Astrocyte (in vitro differentiated cells and primary cell): Measurements from ENCODE around the gene ABTB2. TPM values are rescaled to one million over a fixed set of nuclear protein-coding genes. Genes with fewer than 3 reads are reported as not detected.
A peak's percentile ranks its signal among the peaks of the same experiment; 100 is the strongest.

Experiments
- DNase-seq: peaks from one replicate; pipeline ENCODE4 v3.0.0-alpha.2; 2010; ENCODE audit warnings: low read depth
- FAIRE-seq: peaks from 2 replicates; lab custom pipeline; 2011; peaks lifted over from hg19 to GRCh38; lab: Jason Lieb, UNC
- H2AFZ ChIP-seq: 2 replicates; pipeline ENCODE4 v1.6.0; 2012; ENCODE audit warnings: low read depth, low read length, inconsistent platforms
- H3K27ac ChIP-seq: 2 replicates; pipeline ENCODE4 v1.5.1; 2011; ENCODE audit warnings: low read depth, low read length, inconsistent platforms
- H3K27me3 ChIP-seq: 2 replicates; pipeline ENCODE4 v1.6.0; 2011; ENCODE audit warnings: low read length, inconsistent platforms; ENCODE audit not compliant: insufficient read depth
- H3K36me3 ChIP-seq: 2 replicates; pipeline ENCODE4 v1.5.1; 2011; ENCODE audit warnings: low read length, inconsistent platforms; ENCODE audit not compliant: insufficient read depth
- H3K4me1 ChIP-seq: 2 replicates; pipeline ENCODE4 v1.5.1; 2011; ENCODE audit warnings: low read length, inconsistent platforms; ENCODE audit not compliant: insufficient read depth
- H3K4me2 ChIP-seq: 2 replicates; pipeline ENCODE4 v1.6.0; 2012; ENCODE audit warnings: low read length, inconsistent platforms
- H3K4me3 ChIP-seq: 2 replicates; pipeline ENCODE4 v1.5.1; 2011; ENCODE audit warnings: low read depth, mild to moderate bottlenecking, low read length, inconsistent platforms; ENCODE audit not compliant: insufficient read depth
- H3K79me2 ChIP-seq: 2 replicates; pipeline ENCODE4 v1.6.0; 2012; ENCODE audit warnings: mild to moderate bottlenecking, low read length, inconsistent platforms; ENCODE audit not compliant: insufficient read depth
- H3K9ac ChIP-seq: 2 replicates; pipeline ENCODE4 v1.6.0; 2012; ENCODE audit warnings: mild to moderate bottlenecking, low read length, inconsistent platforms
- H3K9me3 ChIP-seq: 2 replicates; pipeline ENCODE4 v1.5.1; 2012; ENCODE audit warnings: low read depth, mild to moderate bottlenecking, low read length, inconsistent platforms; ENCODE audit not compliant: insufficient read depth
- H4K20me1 ChIP-seq: 2 replicates; pipeline ENCODE4 v1.6.0; 2012; ENCODE audit warnings: low read length, inconsistent platforms; ENCODE audit not compliant: insufficient read depth
- H3K27ac Mint-ChIP-seq: one replicate; pipeline ENCODE4 v1.8.0; 2021; ENCODE audit warnings: mild to moderate bottlenecking, mixed read lengths; ENCODE audit not compliant: unreplicated experiment
- H3K27me3 Mint-ChIP-seq: one replicate; pipeline ENCODE4 v1.8.0; 2021; ENCODE audit warnings: low read depth, mixed read lengths; ENCODE audit not compliant: unreplicated experiment
- H3K36me3 Mint-ChIP-seq: one replicate; pipeline ENCODE4 v1.8.0; 2021; ENCODE audit warnings: low read depth, mixed read lengths; ENCODE audit not compliant: unreplicated experiment
- H3K4me1 Mint-ChIP-seq: one replicate; pipeline ENCODE4 v1.8.0; 2021; ENCODE audit warnings: low read depth, mixed read lengths; ENCODE audit not compliant: unreplicated experiment
- H3K4me3 Mint-ChIP-seq: one replicate; pipeline ENCODE4 v1.8.0; 2021; ENCODE audit warnings: mild to moderate bottlenecking, moderate library complexity, mixed read lengths; ENCODE audit not compliant: unreplicated experiment
- H3K9me3 Mint-ChIP-seq: one replicate; pipeline ENCODE4 v1.8.0; 2021; ENCODE audit warnings: mild to moderate bottlenecking, mixed read lengths; ENCODE audit not compliant: unreplicated experiment
- EZH2 ChIP-seq: IDR thresholded peaks from 2 replicates; pipeline ENCODE4 v1.6.1; 2012; ENCODE audit warnings: mild to moderate bottlenecking, low read length, inconsistent platforms; ENCODE audit not compliant: insufficient read depth
- total RNA-seq: library from RNA; stranded (reverse); gene quantifications from 2 replicates; pipeline ENCODE4 v1.2.1, GENCODE V29; 2021
- TF ChIP-seq, protein P1 (sequence below): IDR thresholded peaks from 2 replicates; pipeline ENCODE4 v1.5.1; 2011; ENCODE audit warnings: low read depth, mild to moderate bottlenecking, inconsistent platforms, low read length, moderate library complexity; ENCODE audit not compliant: insufficient read depth

The ABTB2 gene
- total RNA-seq, 1 donor from 2014 or later, result 14.1 TPM

DNA sequence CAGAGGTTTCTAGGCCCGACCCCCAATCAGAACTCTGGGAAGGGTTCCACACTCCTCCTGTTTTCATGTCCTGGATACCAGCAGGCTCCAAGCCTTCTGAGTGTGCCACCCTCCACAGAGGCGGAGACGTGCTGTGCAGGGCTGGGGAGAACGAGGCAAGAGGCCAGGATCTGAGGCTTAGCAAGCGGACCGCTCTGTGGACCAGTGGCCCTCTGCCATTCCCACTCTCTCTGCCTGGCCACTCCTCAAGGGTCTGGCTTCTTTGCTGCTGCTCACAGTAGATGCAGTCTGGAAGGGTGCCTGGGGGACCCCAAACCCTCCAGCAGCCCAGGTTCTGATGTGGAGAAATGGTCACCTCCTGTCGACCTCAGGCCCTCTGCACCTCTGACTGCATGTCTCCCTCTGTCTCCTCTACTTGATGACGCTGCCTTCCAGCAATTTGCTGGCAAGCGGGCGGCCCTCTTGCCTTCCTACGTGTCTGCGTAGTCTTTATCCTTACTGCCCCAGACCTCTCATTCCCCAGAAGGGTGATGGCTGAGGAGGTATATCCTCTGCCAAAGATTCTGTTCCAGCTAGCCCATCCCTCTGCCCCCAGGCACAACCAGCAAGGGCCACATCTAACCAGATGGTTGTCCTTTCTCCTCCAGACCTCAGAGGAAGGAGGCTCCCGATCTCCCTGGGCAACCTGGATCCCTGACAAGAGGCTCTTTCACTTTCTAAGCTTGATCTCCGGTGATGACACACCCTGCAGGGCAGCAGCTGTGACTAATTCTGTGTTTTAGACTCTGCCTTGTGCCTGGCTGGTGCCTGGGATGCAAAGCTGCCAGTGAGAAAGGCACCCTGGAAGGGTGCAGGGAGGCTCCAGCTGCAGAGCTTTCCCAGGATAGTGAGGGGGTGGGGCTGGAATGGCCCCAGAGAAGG, 165.1 kb downstream of the ABTB2 start:
- Histone ChIP-seq H3K27me3 (peaks cover 3% of the 10 kb centered on the region), H3K36me3 (no peaks in the 10 kb centered on the region), H2AFZ (peak overlapping the region; percentile 33), H3K4me1 (peaks cover 33% of the 10 kb centered on the region), H3K4me2 (peak overlapping the region; percentile 84), H3K79me2 (no peaks in the 10 kb centered on the region), H3K27ac (peak overlapping the region; percentile 89), H3K9me3 (no peaks in the 10 kb centered on the region), H3K4me3 (peak overlapping the region; percentile 41), H3K9ac (peak overlapping the region; percentile 71), H4K20me1 (peaks cover 12% of the 10 kb centered on the region)
- H3K27ac Mint-ChIP-seq, result peak overlapping the region; percentile 31
- FAIRE-seq (peak; percentile 52), DNase-seq (peak; percentile 93)
- H3K9me3 Mint-ChIP-seq, result no peaks in the 10 kb centered on the region
- H3K4me3 Mint-ChIP-seq, result peak overlapping the region; percentile 20
- H3K36me3 Mint-ChIP-seq, result peaks cover 11% of the 10 kb centered on the region
- H3K27me3 Mint-ChIP-seq, result no peaks in the 10 kb centered on the region
- TF ChIP-seq EZH2, result no peak
- TF ChIP-seq, protein P1, sequence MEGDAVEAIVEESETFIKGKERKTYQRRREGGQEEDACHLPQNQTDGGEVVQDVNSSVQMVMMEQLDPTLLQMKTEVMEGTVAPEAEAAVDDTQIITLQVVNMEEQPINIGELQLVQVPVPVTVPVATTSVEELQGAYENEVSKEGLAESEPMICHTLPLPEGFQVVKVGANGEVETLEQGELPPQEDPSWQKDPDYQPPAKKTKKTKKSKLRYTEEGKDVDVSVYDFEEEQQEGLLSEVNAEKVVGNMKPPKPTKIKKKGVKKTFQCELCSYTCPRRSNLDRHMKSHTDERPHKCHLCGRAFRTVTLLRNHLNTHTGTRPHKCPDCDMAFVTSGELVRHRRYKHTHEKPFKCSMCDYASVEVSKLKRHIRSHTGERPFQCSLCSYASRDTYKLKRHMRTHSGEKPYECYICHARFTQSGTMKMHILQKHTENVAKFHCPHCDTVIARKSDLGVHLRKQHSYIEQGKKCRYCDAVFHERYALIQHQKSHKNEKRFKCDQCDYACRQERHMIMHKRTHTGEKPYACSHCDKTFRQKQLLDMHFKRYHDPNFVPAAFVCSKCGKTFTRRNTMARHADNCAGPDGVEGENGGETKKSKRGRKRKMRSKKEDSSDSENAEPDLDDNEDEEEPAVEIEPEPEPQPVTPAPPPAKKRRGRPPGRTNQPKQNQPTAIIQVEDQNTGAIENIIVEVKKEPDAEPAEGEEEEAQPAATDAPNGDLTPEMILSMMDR, result no peak
- peaks cover 27% of the 10 kb centered on the region for H3K4me1 Mint-ChIP-seq

DNA sequence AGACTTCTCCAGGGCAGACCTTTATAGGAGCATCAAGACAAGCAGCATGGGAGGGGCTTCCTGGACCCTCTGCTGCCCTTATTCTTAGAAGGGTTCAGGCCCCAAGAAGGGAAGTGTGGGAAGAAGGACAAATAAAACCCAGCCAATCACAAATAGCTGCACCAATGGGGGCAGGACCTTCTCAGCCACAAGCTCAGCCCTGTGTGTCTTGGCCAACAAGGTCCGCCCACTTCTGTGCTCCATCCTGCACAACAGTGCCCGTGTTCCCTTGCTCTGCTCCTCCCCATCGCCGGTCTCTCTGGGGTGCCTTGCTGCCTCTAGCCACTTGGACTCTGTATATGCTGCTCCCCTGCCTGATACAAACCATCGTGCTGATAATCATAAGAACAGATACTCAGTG, 166.2 kb downstream of the ABTB2 start:
- Mint-ChIP-seq H3K4me1 (peaks cover 28% of the 10 kb centered on the region), H3K36me3 (peaks cover 8% of the 10 kb centered on the region), H3K27ac (no peak overlapping the region), H3K9me3 (no peaks in the 10 kb centered on the region), H3K4me3 (no peak overlapping the region), H3K27me3 (no peaks in the 10 kb centered on the region)
- Histone ChIP-seq H2AFZ (no peak overlapping the region), H3K27ac (no peak overlapping the region), H3K9me3 (no peaks in the 10 kb centered on the region), H3K4me2 (peak overlapping the region; percentile 84), H3K4me1 (peaks cover 37% of the 10 kb centered on the region), H3K36me3 (no peaks in the 10 kb centered on the region), H3K27me3 (peaks cover 3% of the 10 kb centered on the region), H3K79me2 (no peaks in the 10 kb centered on the region), H3K4me3 (no peak overlapping the region), H4K20me1 (peaks cover 12% of the 10 kb centered on the region), H3K9ac (no peak overlapping the region)
- FAIRE-seq (no peak), DNase-seq (no peak)
- TF ChIP-seq, protein P1, result no peak
- no peak for TF ChIP-seq EZH2
